ENCODE data around the gene SH3RF3. TPM values are rescaled to one million over a fixed set of nuclear protein-coding genes. Genes with fewer than 3 reads are reported as not detected.

The SH3RF3 gene
- total RNA-seq, 2 experiments from 2014 or later: 1.9 to 2.3 TPM

- ChIA-PET POLR2A (no interaction called here), CTCF (interaction anchor here (1.0 kb wide), 1 partner anchor 509 kb away, joined by 3 read pairs; no protein-coding TSS in a partner anchor)
- H3K9me3 Mint-ChIP-seq: no peaks in the 10 kb centered on the region
- no peaks in the 10 kb centered on the region for H3K36me3 Mint-ChIP-seq (ENCODE audit: low read depth)
- no peak overlapping the region for H3K4me3 Mint-ChIP-seq
- intact Hi-C loops (cut with micrococcal nuclease): no loop called here
- H3K27me3 Mint-ChIP-seq: no peaks in the 10 kb centered on the region
- ATAC-seq (no peak), DNase-seq (no peak)
- H3K27ac Mint-ChIP-seq: no peak overlapping the region
- H3K4me1 Mint-ChIP-seq (ENCODE audit: low read depth): no peaks in the 10 kb centered on the region
- TF ChIP-seq CTCF (IDR thresholded peaks at IDR 0.05): no peak
These were observed 378.2 kb downstream of the SH3RF3 start for GRCh38 chr2:109507217-109507616.

DNA sequence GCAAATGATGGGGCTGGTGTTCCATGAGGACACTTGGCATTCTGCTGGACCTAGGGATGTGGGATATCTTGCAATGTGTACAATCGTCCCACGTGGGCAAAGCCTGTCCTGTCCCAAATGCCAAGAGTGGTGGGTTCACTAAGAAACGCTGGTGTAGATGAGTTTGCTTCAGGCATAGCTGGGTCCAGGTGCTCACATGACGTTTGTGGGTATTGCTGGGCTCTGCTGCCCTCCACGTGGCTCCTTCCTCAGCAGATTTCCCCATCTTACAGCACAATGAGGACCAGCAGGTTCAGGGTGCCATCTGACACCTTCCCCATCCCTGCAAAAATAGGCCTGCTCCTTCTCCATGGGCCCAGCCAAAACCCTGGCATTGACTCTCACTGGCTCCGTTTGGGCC is 378.8 kb downstream of the SH3RF3 start:
- Mint-ChIP-seq H3K4me1 (ENCODE audit: low read depth) (no peaks in the 10 kb centered on the region), H3K9me3 (no peaks in the 10 kb centered on the region), H3K27me3 (no peaks in the 10 kb centered on the region), H3K27ac (no peak overlapping the region), H3K36me3 (ENCODE audit: low read depth) (no peaks in the 10 kb centered on the region), H3K4me3 (no peak overlapping the region)
- DNase-seq: no peak
- CTCF ChIA-PET: interaction anchor here (3.5 kb wide), 1 partner anchor 381 kb away, joined by 63 read pairs; the partner anchor contains the start of gene SH3RF3
- no peak for TF ChIP-seq CTCF (IDR thresholded peaks at IDR 0.05)
- ATAC-seq: no peak
- POLR2A ChIA-PET: no interaction called here
- intact Hi-C loops (cut with micrococcal nuclease): no loop called here

DNA sequence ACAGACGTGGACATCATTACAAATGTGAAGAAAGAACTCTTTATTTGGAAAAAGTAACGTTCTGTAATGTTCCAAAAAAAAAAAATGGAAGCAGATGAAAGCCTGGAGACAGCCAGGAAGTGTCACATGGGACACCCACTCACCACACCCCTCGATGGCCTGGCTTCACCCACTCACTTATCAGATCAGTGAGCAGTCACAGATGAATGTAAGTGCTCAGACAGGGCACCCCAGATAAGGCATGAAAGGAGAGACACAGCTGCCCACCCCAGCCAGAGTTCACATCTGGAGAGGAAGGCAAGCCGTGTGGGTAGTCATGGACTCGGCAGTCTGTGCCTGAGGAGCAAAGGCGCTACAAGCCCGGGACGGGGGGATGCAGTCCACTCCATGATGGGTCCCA is 379.6 kb downstream of the SH3RF3 start:
- no peaks in the 10 kb centered on the region for H3K9me3 Mint-ChIP-seq
- H3K27me3 Mint-ChIP-seq: no peaks in the 10 kb centered on the region
- H3K36me3 Mint-ChIP-seq (ENCODE audit: low read depth): no peaks in the 10 kb centered on the region
- ChIA-PET CTCF (interaction anchor here (1.7 to 3.5 kb wide), 2 partner anchors 11 to 381 kb away, joined by 7 to 63 read pairs; partner anchors contain the start of gene SH3RF3), POLR2A (no interaction called here)
- no peaks in the 10 kb centered on the region for H3K4me1 Mint-ChIP-seq (ENCODE audit: low read depth)
- H3K4me3 Mint-ChIP-seq: no peak overlapping the region
- no peak for DNase-seq
- no peak for TF ChIP-seq CTCF (IDR thresholded peaks at IDR 0.05)
- no peak overlapping the region for H3K27ac Mint-ChIP-seq
- no peak for ATAC-seq
- intact Hi-C loops (cut with micrococcal nuclease): no loop called here

GRCh38 chr2:109510136-109511028 is 381.4 kb downstream of the SH3RF3 start:
- no peaks in the 10 kb centered on the region for H3K27me3 Mint-ChIP-seq
- ATAC-seq (peak; percentile 88), DNase-seq (peak; percentile 90)
- POLR2A ChIA-PET: interaction anchor here (0.8 to 1.6 kb wide), 2 partner anchors 381 to 383 kb away, joined by 3 to 8 read pairs; partner anchors contain the start of gene SH3RF3
- CTCF ChIA-PET: interaction anchor here (0.6 to 3.5 kb wide), 40 partner anchors 9 to 653 kb away, joined by 3 to 63 read pairs (median 4); partner anchors contain the start of gene SH3RF3
- peaks cover 2% of the 10 kb centered on the region for H3K4me1 Mint-ChIP-seq (ENCODE audit: low read depth)
- H3K36me3 Mint-ChIP-seq (ENCODE audit: low read depth): no peaks in the 10 kb centered on the region
- no peaks in the 10 kb centered on the region for H3K9me3 Mint-ChIP-seq
- peak; percentile 87 for TF ChIP-seq CTCF (IDR thresholded peaks at IDR 0.05)
- no peak overlapping the region for H3K27ac Mint-ChIP-seq
- intact Hi-C loops (cut with micrococcal nuclease): loop anchor here (2.0 kb wide), 1 partner anchor 382 kb away; the partner anchor contains the start of gene SH3RF3
- no peak overlapping the region for H3K4me3 Mint-ChIP-seq

GRCh38 chr2:109511168-109511567 is 382.2 kb downstream of the SH3RF3 start:
- TF ChIP-seq CTCF (IDR thresholded peaks at IDR 0.05): no peak
- Mint-ChIP-seq H3K36me3 (ENCODE audit: low read depth) (no peaks in the 10 kb centered on the region), H3K9me3 (no peaks in the 10 kb centered on the region), H3K27me3 (no peaks in the 10 kb centered on the region), H3K4me3 (no peak overlapping the region), H3K27ac (no peak overlapping the region), H3K4me1 (ENCODE audit: low read depth) (peaks cover 2% of the 10 kb centered on the region)
- ATAC-seq: no peak
- POLR2A ChIA-PET: interaction anchor here (0.9 kb wide), 1 partner anchor 369 kb away, joined by 3 read pairs; no protein-coding TSS in a partner anchor
- intact Hi-C loops (cut with micrococcal nuclease): loop anchor here (2.0 kb wide), 1 partner anchor 382 kb away; the partner anchor contains the start of gene SH3RF3
- CTCF ChIA-PET: interaction anchor here (1.0 to 3.5 kb wide), 14 partner anchors 10 to 582 kb away, joined by 3 to 63 read pairs (median 5); partner anchors contain the start of gene SH3RF3
- DNase-seq: no peak

Measured in activated CD8-positive, alpha-beta T cell treated with anti-CD3 and anti-CD28 coated beads for 36 hours (primary cell).